Ascending aorta (tissue), 2 donors: ENCODE measurements around the gene ZNF394. TPM values are rescaled to one million over a fixed set of nuclear protein-coding genes. Genes with fewer than 3 reads are reported as not detected.

Source experiments
- DNase-seq, 2 donors: peaks; one replicate each; pipeline ENCODE4 v3.0.0-alpha.2; 2019; ENCODE audit warnings: low spot score in 2 of 2
- H3K27ac ChIP-seq, 2 donors: fragments of 200-600 bp; sonication (generic); one replicate each; pipeline ENCODE4 v1.5.1; 2016 to 2017; ENCODE audit warnings: mild to moderate bottlenecking in 1 of 2
- H3K27me3 ChIP-seq: fragments of 200-600 bp; sonication (generic); one replicate; pipeline ENCODE4 v1.5.1; 2017
- H3K36me3 ChIP-seq, 2 donors: fragments of 200-600 bp; sonication (generic); one replicate each; pipeline ENCODE4 v1.5.1; 2016
- H3K4me1 ChIP-seq, 2 donors: fragments of 200-600 bp; sonication (generic); one replicate each; pipeline ENCODE4 v1.5.1; 2016 to 2017; ENCODE audit warnings: mild to moderate bottlenecking in 1 of 2
- H3K4me3 ChIP-seq, 2 donors: fragments of 200-600 bp; sonication (generic); one replicate each; pipeline ENCODE4 v1.5.1; 2016 to 2017; ENCODE audit warnings: mild to moderate bottlenecking in 1 of 2
- H3K9me3 ChIP-seq, 2 donors: fragments of 200-600 bp; sonication (generic); one replicate each; pipeline ENCODE4 v1.5.1; 2016
- CTCF ChIP-seq, 3 experiments: fragments of 200-600 bp in 2 of 3; fragments of 450-650 bp in 1 of 3; sonication (generic) in 2 of 3; IDR thresholded peaks; one replicate each; pipeline ENCODE4 v1.5.1; 2016 to 2019; ENCODE audit warnings: antibody characterized with exemption in 3 of 3, mild to moderate bottlenecking in 1 of 3, moderate library complexity in 1 of 3
- intact Hi-C: fragments of 100-400 bp; cut with DNase I; formaldehyde crosslinking; loops from one replicate; pipeline ENCODE4 v1.15.1; 2023
- total RNA-seq: library from RNA; depleted of rRNA; stranded (reverse); fragments of >200 nt; gene quantifications from one replicate; pipeline ENCODE4 v1.1.0, GENCODE V29; 2016

The ZNF394 gene
- total RNA-seq, 1 donor from 2014 or later, result 25.7 TPM

- Histone ChIP-seq H3K4me3 (no peak overlapping the region), H3K4me1 (peaks cover 10% of the 10 kb centered on the region in 2 donors), H3K36me3 (peaks cover 34% of the 10 kb centered on the region in 2 donors), H3K27ac (no peak overlapping the region), H3K9me3 (no peaks in the 10 kb centered on the region), H3K27me3 (no peaks in the 10 kb centered on the region)
- intact Hi-C loops, result no loop called here
- TF ChIP-seq CTCF (IDR thresholded peaks at IDR 0.05), result no peak
- no peak for DNase-seq
Observed at GRCh38 chr7:99461221-99461620, 38.9 kb downstream of the ZNF394 start.

- Histone ChIP-seq H3K27me3 (no peaks in the 10 kb centered on the region), H3K27ac (no peak overlapping the region), H3K4me1 (peaks cover 9 to 10% of the 10 kb centered on the region in 2 donors), H3K4me3 (no peak overlapping the region), H3K9me3 (no peaks in the 10 kb centered on the region), H3K36me3 (peaks cover 37 to 40% of the 10 kb centered on the region in 2 donors)
- no peak for DNase-seq
- no peak for TF ChIP-seq CTCF (IDR thresholded peaks at IDR 0.05)
- intact Hi-C loops, result no loop called here
Observed at GRCh38 chr7:99460651-99461050, 39.4 kb downstream of the ZNF394 start.

GRCh38 chr7:99459087-99459486 lies 41.0 kb downstream of the ZNF394 start:
- H3K27ac ChIP-seq, result no peak overlapping the region
- H3K4me1 ChIP-seq, result no peaks in the 10 kb centered on the region
- TF ChIP-seq CTCF (IDR thresholded peaks at IDR 0.05), result no peak
- no peak overlapping the region for H3K4me3 ChIP-seq
- H3K9me3 ChIP-seq, result no peaks in the 10 kb centered on the region
- intact Hi-C loops, result no loop called here
- no peak for DNase-seq
- no peaks in the 10 kb centered on the region for H3K27me3 ChIP-seq
- peaks cover 51 to 54% of the 10 kb centered on the region in 2 donors for H3K36me3 ChIP-seq

GRCh38 chr7:99457650-99458493 lies 42.2 kb downstream of the ZNF394 start:
- H3K27ac ChIP-seq, result no peak overlapping the region
- no peaks in the 10 kb centered on the region for H3K4me1 ChIP-seq
- no peaks in the 10 kb centered on the region for H3K9me3 ChIP-seq
- H3K27me3 ChIP-seq, result no peaks in the 10 kb centered on the region
- no peak for DNase-seq
- intact Hi-C loops, result no loop called here
- TF ChIP-seq CTCF (IDR thresholded peaks at IDR 0.05), result no peak
- peaks cover 56 to 65% of the 10 kb centered on the region in 2 donors for H3K36me3 ChIP-seq
- H3K4me3 ChIP-seq, result no peak overlapping the region

GRCh38 chr7:99457050-99457649 lies 42.9 kb downstream of the ZNF394 start:
- Histone ChIP-seq H3K4me3 (no peak overlapping the region), H3K27ac (no peak overlapping the region), H3K27me3 (no peaks in the 10 kb centered on the region), H3K9me3 (no peaks in the 10 kb centered on the region), H3K4me1 (no peaks in the 10 kb centered on the region), H3K36me3 (peaks cover 56 to 70% of the 10 kb centered on the region in 2 donors)
- intact Hi-C loops, result no loop called here
- no peak for DNase-seq
- no peak for TF ChIP-seq CTCF (IDR thresholded peaks at IDR 0.05)
